GM19467 (cell line): ENCODE data around the gene FADS3.

Experiments used
- ATAC-seq: cut with Tn5 transposase; IDR thresholded peaks from one replicate; pipeline ENCODE4 v1.9.1; 2021; ENCODE audit warnings: mild to moderate bottlenecking, moderate library complexity; ENCODE audit not compliant: unreplicated experiment

The FADS3 gene, protein sequence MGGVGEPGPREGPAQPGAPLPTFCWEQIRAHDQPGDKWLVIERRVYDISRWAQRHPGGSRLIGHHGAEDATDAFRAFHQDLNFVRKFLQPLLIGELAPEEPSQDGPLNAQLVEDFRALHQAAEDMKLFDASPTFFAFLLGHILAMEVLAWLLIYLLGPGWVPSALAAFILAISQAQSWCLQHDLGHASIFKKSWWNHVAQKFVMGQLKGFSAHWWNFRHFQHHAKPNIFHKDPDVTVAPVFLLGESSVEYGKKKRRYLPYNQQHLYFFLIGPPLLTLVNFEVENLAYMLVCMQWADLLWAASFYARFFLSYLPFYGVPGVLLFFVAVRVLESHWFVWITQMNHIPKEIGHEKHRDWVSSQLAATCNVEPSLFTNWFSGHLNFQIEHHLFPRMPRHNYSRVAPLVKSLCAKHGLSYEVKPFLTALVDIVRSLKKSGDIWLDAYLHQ

DNA sequence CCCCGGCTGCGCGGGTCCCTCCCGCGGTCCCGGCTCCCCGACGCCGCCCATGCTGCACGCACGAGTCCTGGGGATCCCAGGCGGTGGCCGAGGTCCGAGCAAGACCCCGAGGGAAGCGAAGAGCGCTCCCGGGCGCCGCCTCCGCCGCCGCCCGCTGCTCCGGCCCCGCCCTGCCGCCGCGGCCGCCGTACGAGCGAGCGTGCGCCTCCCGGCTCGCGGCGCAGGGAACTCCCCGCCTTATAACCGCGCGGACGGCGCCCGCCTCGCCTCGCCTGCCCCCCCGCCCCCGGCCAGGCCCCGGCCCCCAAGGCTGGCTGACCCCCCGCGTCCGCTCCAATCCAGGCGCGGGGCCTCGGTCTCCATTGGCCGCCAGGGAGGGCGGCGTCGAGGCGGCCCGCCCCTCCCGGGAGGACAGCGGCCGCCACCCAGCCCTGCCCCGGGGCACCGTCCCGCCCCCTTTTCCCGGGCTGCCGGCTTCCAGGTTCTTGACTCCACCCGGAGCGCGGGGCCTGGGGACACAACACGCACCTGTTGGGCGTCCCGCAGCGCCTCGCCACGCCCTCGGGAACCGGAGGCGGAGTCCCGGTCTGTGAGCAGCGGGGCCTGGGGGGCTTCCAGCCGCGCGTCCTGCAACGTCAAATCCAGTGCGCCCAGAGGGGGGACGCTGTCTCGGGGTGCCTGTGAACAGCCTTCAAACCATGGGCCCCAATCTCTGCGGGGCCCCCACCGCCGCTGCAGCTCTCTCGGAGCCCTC lies at the start of gene FADS3:
FADS3 (minus strand) TSS at position 215 of the 754 bp plus-strand sequence; CDS start at position 51, 164 bp downstream.
- ATAC-seq, result peak; percentile 73

DNA sequence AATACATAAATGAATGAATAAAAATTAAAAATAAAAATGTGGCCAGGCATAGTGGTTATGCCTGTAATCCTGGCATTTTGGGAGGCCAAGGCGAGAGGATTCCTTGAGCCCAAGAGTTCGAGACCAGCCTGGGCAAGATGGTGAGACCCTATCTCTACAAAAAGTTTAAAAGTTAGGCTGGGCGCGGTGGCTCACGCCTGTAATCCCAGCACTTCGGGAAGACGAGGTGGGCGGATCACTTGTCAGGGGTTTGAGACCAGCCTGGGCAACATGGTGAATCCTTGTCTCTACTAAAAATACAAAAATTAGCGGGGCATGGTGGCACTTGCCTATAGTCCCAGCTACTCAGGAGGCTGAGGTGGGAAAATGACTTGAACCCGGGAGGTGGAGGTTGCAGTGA lies 49.1 kb upstream of the FADS3 start:
- no peak for ATAC-seq

DNA sequence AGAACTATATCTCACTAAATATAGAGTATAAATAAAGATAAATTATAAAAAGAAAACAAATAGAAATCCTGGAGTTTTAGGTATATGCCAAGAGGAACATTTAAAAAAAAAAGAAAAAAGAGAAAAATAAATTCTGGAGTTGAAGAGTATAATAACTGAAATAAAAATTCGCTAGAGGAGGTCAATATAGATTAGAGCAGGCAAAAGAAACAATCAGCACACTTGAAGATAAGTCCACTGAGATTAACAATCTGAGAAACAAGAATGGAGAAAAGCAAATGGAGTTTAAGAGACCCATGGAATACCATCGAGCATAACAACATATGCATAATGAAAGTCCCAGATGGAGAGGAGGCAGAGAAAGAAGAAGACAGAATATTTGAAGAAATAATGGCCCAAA lies 44.5 kb upstream of the FADS3 start:
- ATAC-seq, result no peak

DNA sequence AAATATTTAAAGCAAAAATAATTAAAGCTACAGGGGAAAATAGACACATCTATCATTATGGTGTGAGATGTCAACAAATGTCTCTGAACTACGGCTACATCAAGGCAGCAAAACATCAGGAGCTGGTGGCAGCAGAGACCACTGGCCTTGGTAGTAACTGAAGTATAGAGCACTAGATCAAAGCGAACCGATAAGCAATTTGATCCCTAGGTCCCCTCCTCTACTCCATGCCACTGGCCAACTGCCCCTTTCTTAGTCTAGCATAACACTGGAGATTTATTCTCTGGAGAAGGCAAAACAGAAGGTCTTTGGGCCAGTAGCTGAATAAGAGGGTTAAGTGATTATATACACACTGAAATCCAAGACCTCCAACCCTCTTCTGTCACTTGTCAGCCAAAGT lies 39.6 kb upstream of the FADS3 start:
- no peak for ATAC-seq

DNA sequence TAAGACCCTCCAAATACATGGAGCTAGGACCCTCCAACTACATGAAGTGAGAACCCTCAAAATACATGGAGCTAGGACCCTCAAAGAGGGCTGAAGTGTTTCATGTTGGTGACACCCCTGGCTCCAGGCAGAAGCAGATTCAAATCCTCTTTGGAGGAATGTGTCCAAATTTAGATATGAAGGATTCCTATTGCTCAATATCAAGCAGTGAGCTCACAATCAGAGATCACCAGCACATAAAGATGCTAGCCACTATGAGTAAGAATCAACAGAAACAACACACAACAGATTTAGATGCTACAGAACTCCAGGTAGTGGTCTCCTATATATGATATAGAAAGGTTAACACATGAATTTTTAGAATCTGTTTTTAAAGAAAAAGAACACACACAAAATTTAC lies 37.3 kb upstream of the FADS3 start:
- no peak for ATAC-seq

DNA sequence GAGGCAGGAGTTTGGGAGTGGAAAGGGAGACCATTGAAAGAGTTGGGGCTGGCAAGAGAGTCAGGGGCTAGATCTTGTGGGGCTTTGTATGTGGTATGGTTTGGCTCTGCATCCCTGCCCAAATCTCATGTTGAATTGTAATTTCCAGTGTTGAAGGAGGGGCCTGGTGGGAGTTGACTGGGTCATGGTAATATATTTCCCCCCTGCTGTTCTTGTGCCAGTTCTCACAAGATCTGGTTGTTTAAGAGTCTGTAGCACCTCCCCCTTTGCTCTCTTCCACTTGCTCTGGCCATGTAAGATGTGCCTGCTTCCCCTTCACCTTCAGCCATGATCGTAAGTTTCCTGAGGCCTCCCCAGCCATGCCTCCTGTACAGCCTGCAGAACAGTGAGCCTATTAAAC lies 36.2 kb upstream of the FADS3 start:
- no peak for ATAC-seq

DNA sequence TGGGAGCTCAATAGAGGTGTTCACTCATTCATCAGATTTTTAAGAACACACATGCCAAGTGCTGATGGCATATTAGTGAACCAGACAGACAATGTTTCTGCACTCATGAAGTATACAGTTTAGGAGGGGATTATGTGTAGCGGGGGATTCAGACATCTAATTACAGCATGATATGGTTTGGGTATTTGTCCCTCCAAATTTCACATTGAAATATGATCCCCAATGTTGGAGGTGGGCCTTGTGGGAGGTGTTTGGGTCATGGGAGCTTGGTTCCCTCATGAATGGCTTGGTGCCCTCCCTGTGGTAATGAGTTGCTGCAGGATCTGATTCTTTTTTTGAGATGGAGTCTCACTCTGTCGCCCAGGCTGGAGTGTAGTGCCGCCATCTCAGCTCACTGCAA lies 34.9 kb upstream of the FADS3 start:
- no peak for ATAC-seq

DNA sequence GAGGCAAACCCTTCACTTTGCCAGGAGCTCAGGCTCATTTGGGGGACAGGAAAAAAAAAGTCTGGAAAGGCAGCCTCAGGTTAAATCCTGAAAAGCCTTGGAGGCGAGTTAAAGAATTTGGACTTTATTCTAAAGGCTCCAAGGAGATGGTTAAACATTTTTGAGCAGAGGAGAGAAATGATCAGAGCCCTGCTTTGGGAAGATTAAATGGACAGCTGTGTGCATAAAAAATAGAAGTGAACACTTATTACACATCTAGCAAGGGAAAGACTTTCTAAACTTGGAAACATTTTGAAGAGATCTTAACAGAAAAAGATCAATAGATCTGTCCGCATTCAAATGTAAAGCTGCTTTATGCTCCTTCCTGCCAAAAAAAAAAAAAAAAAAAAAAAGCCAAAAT lies 34.4 kb upstream of the FADS3 start:
- no peak for ATAC-seq

DNA sequence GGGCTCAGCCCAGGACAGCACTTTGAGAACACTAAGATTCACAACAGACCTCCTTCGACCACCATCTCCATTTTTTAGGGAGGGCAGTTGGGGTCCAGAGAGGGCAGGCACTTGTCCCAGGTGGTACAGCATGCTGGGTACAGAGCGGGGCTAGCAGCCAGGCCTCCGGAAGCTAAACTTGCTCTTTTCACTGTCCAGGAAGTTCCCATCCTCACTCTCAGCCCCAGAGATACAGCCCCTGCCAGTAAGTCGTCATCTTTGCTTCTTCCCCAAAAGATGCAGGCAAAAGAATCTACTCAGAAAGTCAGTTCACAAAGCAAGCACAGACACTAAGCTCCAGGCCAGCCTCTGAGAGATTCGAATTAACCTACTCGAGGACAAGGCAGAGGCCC lies 32.7 kb upstream of the FADS3 start:
- ATAC-seq, result no peak

DNA sequence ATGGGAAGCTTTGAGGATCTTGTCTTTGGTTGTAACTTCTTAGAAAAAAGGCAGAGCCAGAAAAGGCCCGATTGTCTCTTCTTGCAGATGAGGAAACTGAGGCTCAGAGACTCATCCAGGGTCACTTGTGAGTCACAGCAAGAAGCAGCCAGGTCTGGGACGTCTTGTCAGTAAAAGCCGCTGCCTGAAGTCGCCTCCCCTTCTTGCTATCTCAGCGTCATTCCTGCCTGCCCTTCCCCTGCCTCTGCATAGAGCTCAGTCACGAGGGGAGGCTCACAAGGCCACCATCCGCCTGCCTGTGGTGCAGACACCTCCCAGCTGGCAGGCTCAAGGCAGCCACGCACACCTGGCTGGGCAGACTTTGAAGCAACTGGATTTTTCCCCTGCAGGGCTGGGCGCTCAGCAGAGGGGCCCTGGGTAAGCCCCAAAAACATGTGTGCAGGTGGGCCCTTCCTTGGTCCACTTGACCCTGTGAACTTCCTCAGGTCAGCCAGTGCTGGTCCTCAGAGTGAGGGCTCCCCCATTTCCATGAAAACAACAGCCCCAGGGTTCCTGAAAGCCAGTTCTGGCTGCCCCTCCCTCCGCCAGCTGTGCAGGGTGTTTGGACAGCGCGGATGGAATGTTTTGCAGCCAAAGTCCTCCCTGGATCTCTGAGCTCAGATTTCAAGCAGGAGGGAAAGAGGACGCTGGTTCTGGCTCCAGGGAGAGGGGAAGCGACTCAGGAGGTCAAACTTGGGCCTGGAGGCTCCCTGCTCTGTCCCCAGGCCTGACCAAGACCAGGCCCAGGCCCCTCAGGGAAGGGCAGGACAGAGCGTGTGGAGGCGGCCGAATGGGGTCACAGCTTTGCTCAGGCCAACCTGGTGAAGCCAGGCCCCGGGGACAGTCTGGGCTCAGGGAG lies 32.1 kb upstream of the FADS3 start:
- ATAC-seq, result no peak

DNA sequence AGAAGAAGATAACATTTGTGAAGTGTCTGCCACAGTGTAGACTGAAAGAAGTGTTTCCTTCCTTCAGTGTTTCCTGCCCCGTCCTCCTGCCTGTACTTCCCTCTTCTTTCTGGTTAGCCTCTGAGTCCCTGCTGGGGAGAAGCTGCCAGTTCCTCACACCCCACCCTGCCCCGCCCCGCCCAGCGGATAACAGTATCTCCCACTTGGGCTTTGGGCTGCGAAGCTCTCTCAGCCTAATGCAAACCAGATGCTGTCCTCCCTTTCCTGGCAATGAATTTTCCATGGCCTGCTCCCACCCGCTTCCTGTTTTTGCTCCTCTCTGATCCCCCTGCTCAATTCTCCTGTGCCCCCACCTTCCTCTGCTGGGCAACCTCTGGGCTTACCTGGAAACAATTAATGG lies 31.2 kb upstream of the FADS3 start:
- no peak for ATAC-seq

DNA sequence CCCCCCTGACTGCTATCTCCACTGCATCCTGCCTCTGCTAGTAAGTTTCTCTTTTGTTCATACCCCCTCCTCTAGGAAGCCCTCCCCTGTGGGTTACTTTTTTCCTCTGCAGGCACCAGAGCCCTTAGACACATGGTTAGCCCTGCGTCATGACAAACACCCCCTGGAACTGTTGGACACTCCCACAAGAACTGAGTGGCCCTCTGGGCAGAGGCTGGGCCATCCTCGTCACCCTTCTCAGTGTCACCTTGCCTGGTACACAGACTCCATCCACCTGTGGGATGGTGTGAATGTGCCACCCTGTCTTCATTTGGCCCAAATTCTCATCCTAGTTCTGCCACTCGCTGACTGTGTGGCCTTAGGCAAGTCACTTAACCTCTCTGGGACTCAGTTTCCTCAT lies 30.1 kb upstream of the FADS3 start:
- no peak for ATAC-seq

DNA sequence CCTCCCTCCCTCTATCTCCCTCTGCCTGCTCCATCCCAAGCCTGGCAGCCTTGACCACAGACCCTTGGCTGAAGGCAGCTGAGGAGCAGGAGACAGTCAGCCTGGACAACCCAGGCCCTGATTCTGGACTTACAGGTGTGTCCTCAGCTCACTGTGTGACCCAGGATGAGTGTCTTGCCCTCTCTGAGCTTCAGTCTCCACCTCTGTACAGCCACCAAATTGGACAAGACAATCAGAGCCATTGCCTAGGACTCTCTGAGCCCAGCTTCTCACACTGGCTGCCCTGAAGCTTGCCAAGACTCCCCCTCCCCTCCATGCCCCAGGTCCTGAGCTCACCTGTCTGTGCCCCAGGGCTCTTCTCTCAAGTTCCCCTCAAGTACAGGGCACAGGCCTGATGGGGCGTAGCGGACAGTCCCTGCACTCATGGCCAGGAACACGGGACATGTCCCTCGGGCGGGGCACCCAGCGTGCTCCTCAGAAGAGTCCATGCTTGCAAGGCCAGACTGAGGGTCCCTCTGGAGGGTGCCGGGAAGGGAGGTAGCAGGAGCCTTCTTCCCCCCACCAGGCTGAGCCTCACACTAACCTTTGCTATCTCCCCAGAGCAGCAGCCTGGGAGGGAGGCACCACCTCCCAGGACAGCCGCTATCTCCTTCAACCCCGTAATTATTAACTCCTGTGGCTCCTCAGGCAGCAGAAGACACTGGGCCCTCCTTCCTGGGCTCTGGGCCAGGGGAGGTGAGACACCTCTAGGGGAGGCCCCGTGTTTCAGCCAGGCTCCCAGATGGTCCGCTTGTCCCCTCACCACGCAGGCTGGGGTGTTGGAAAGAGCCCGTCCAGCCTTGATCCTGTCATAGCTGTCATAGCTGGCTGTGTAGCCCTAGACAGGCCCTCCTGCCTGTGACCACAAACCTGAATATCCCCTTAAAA lies 28.6 kb upstream of the FADS3 start:
- ATAC-seq, result no peak

DNA sequence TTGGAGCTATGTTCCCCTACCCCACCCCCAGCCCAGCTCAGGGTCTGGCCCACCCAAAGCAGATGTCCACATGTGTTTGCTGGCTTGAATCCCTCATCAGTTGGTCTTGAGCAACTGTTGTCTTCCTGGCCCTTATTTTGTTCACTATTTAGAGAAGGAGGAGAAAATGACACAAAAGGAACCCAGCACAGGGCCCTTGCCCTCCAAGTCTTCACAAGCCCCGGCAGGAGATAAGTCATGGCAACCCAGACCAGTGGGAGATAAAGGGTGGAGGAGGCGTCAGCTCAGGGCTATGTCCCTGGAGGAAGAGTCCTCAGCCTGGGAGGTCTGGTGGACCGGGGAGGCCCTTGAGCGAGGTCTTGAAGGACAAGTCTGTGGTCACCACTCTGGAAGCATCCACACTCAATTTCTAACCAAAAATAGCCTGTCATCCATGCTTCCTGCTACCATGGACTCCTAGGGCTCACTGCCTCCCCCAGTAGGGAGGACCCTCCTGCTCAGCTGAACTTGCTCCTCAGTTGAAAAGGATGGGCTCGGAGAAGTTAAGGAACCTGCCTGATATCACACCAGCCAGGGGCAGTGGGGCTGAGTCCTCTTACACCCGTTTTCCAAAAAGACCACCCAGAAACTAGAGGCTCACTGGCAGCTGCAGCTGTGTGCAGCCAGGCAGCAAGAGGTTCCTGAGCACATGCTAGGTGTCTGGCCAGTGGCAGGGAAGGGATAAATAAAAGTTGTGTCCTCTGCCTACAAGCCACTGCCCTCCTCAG lies 27.8 kb upstream of the FADS3 start:
- no peak for ATAC-seq

DNA sequence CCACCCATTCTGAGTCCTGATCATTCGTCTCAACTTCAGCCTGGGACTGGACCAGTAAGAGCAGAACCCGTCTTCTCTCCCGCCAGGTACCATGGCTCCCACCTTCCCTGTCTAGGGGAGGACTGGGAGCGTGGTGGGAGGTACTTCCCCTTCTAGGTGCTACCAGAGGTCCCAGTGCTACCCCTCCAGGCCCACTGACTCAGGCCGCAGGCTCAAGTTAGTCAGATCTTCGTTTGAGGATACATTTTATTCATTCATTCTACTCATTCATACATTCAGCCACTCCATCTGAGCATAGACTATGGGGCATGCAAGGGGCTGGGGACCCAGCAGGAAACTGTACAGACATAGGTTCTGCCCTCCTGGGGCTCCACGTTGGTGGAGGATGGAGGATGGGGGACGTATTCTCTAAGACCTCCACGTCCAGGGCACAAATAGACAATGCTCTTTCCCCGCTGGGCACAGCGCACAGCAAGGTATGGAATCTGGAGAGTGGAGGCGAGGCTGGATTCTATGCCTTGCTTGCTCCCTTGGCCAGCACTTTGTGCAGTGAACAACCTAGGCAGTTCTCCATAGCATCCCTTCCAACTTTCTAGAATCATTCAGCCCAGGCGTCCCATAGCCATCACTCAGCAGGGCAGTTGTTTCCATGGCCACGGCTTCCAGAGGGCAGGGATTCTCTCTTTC lies 27.0 kb upstream of the FADS3 start:
- ATAC-seq, result no peak

DNA sequence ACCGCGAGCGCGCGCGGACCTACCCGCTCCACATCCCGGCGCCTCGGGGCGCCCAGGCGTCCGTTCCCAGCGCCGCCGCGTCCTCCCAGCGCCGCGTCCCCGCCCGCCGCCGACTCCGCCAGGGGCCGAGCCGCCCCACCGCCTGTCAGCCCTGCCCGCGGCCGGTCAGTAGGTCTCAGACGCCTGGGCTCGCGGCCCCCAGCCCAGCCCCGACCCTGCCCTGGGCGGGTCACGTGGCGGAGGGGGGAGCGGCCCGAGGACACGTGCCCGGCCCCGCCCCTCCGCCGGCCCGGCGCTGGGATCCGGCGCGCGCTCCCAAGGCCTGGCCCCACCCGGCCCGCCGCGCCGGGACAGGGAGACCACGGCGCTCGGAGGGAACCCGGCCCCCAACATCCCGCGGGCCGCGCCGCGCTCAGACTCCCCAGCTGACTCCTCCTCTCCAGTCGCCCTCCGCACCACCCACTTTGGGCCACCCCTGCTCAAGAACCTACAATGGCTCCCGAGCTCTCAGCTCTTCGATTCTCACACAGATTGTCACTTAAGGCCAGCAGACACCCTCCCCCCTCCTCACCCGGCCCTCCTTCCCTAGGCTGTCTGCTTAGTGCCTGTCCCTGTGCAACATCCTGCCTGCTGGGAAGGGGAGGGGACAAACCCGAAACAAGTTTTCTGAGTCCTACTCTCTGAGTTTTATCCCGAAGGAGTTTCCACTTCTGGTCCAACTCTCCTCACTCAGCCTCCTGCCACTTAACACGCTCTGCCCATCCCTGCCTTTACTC lies 26.2 kb upstream of the FADS3 start, which contains the start of gene RAB3IL1:
RAB3IL1 (minus strand) TSS at position 233 of the 776 bp plus-strand sequence; CDS start at position 34, 199 bp downstream.
- ATAC-seq, result no peak

DNA sequence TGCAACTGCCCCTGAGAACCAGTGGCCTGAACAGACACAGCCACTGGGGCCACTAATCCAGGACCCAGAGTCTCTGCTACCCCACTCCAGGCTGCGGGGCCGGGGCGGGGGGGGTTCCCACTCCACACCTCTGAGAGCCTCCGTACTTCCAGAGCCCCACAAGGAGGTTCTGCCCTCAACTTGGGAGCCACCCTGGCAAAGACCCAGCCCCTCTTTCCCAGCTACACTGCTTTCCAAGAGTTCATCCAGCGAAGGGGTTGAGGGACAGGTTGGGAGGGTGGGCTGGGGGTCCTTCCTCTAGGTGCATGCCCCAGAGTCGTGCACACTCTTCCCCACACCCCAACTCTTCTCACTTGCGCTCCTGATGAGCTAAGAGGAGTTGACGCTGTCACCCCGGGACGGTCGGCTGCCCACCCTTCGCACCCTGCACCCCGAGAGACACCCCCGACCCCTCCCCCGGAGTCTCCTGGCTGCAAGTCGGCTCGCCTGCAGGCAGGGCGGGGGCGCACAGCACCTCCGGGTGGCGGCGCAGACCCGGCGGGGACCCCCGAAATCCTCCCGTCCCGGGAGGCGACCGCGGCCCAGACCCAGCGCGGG lies 25.5 kb upstream of the FADS3 start:
- no peak for ATAC-seq
